Mucosa of rectum (tissue), 2 donors: ENCODE results near the gene TWIST2.

Experiments
- H3K27ac ChIP-seq, 2 donors: one replicate each; pipeline ENCODE4 v1.7.0; 2013; ENCODE audit warnings: inconsistent platforms in 2 of 2, low read depth in 2 of 2, low read length in 2 of 2
- H3K27me3 ChIP-seq, 2 donors: one replicate each; pipeline ENCODE4 v1.7.0; 2013; ENCODE audit warnings: low read length in 2 of 2; ENCODE audit not compliant: control insufficient read depth in 2 of 2, insufficient read depth in 2 of 2
- H3K36me3 ChIP-seq, 2 donors: one replicate each; pipeline ENCODE4 v1.7.0; 2013; ENCODE audit warnings: low read length in 2 of 2; ENCODE audit not compliant: control insufficient read depth in 2 of 2, insufficient read depth in 2 of 2
- H3K4me1 ChIP-seq, 2 donors: one replicate each; pipeline ENCODE4 v1.7.0; 2013; ENCODE audit warnings: low read length in 2 of 2, mild to moderate bottlenecking in 1 of 2; ENCODE audit not compliant: control insufficient read depth in 2 of 2, insufficient read depth in 2 of 2
- H3K4me3 ChIP-seq, 2 donors: one replicate each; pipeline ENCODE4 v1.7.0; 2013; ENCODE audit warnings: low read length in 2 of 2
- H3K9ac ChIP-seq, 2 donors: one replicate each; pipeline ENCODE4 v1.7.0; 2013; ENCODE audit warnings: low read length in 2 of 2, low read depth in 1 of 2, mild to moderate bottlenecking in 1 of 2
- H3K9me3 ChIP-seq, 2 donors: one replicate each; pipeline ENCODE4 v1.7.0; 2013; ENCODE audit warnings: low read length in 2 of 2; ENCODE audit not compliant: control insufficient read depth in 2 of 2
- donor health status: healthy.
- donor health status: Normal muscosa, but diverticular disease.

The TWIST2 gene

DNA sequence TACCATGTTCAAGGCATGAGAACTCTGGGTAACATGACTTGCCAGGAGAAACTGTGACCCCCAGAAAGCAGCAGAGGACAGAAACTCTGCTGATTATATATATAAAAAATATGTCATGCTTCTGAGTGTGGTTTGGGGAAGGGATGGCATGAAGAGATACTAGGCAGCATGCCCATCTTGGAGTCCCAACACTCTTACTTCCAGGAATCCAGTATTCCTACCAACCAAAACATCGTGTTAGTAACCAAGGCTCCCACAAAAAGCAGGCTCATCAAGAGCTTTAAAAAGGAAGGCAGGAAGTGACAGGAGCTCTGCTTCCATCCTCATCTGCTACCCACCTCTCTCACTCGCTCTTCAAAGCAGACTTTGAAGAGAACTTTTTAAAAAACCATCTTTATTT is 31.6 kb upstream of the TWIST2 start:
- Histone ChIP-seq H3K27ac (no peak overlapping the region), H3K9me3 (no peaks in the 10 kb centered on the region), H3K27me3 (peaks cover 0 to 4% of the 10 kb centered on the region in 2 donors), H3K36me3 (no peaks in the 10 kb centered on the region), H3K4me1 (no peaks in the 10 kb centered on the region), H3K4me3 (no peak overlapping the region), H3K9ac (no peak overlapping the region)

DNA sequence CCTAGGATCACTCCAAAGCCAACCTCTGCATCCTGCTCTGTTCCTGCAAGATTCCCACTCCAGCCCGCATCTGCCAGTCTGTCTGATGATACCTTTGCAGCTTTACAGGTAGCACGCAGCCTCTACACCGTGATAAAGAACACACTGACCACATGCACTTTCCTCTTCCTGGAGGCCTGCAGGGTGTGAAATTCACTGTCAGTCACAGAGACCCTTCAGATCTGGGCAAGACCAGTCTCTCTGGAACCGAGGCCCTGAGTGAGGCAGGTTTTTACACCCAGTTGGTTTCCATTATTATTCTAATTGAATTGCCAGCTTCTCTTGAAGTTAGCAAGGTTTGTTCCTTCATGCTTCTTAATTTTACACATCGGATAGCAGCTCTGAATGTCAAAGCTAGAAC is 30.5 kb upstream of the TWIST2 start:
- Histone ChIP-seq H3K4me1 (no peaks in the 10 kb centered on the region), H3K27me3 (peaks cover 0 to 4% of the 10 kb centered on the region in 2 donors), H3K36me3 (no peaks in the 10 kb centered on the region), H3K9me3 (no peaks in the 10 kb centered on the region), H3K4me3 (no peak overlapping the region), H3K9ac (no peak overlapping the region), H3K27ac (no peak overlapping the region)

DNA sequence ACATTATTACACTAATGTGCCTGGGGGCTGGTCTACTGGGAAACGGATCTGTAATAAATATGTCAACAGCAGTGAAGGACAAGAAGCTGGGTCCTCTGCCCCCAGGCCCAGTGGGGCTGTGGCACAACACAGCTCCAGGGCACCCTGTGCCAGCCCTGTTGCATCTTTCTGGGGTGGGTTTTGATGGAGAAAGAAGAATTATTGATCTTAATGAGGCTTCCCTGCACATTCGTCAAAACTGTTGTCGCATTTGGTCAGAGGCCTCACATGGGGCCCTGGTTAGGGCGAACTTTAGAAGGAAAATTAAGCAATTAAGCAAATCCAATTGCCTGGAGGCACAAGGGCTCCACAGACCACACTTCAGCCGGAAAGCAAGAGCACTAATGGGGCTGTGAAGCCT is 30.0 kb upstream of the TWIST2 start:
- Histone ChIP-seq H3K27me3 (peaks cover 0 to 4% of the 10 kb centered on the region in 2 donors), H3K9ac (no peak overlapping the region), H3K4me1 (no peaks in the 10 kb centered on the region), H3K27ac (no peak overlapping the region), H3K9me3 (no peaks in the 10 kb centered on the region), H3K36me3 (no peaks in the 10 kb centered on the region), H3K4me3 (no peak overlapping the region)

DNA sequence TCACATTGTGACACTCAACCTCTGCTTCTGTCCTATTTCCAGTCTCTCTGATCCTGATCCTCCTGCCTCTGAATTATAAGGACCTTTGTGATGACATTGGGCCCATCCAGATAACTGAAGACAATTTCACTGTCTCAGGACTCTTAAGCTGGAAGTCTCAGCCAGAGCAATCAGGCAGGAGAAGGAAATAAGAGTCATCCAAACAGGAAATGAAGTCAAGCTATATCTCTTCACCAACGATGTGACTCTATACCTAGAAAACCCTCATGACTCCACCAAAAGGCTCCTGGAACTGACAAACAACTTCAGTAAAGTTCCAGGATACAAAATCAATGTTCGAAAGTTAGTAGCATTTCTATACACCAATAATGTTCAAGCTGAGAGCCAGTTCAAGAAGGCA is 29.3 kb upstream of the TWIST2 start:
- Histone ChIP-seq H3K27ac (no peak overlapping the region), H3K9me3 (no peaks in the 10 kb centered on the region), H3K9ac (no peak overlapping the region), H3K4me1 (no peaks in the 10 kb centered on the region), H3K27me3 (peaks cover 0 to 4% of the 10 kb centered on the region in 2 donors), H3K36me3 (no peaks in the 10 kb centered on the region), H3K4me3 (no peak overlapping the region)

DNA sequence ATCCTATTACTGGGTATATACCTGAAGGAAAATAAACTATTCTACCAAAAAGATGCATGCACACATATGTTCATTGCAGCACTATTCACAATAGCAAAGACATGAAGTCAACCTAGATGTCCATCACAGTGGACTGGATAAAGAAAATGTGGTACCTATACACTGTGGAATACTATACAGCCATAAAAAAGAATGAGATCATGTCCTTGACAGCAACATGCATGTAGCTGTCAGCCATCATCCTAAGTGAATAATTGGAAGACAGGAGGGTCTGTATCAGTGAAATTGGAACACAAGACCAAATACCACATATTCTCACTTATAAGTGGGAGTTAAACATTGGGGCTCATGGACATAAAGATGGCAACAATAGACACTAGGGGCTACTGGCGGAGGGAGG is 27.7 kb upstream of the TWIST2 start:
- H3K27me3 ChIP-seq, result no peaks in the 10 kb centered on the region
- H3K4me3 ChIP-seq, result no peak overlapping the region
- H3K9me3 ChIP-seq, result no peaks in the 10 kb centered on the region
- H3K36me3 ChIP-seq, result no peaks in the 10 kb centered on the region
- no peaks in the 10 kb centered on the region for H3K4me1 ChIP-seq
- no peak overlapping the region for H3K9ac ChIP-seq
- no peak overlapping the region for H3K27ac ChIP-seq

DNA sequence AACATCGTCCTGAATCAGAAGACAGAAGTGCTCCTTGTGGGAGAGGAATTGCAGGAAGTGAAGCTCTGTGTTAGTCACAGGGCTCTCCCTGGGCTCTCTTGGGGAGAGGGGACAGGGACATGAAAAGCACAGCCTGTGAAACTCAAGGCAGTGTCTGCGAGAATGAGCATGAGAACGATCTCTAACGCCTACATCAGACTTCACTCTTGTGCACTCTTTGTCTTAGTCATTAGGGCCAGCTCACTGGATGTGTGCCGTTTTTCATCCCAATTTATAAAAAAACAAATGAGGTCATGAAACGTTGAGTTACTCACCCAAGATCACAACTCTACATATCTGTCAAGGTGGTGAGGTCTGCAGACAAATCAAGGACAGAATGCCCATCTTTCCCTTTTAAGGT is 27.0 kb upstream of the TWIST2 start:
- no peaks in the 10 kb centered on the region for H3K9me3 ChIP-seq
- H3K9ac ChIP-seq, result no peak overlapping the region
- H3K27ac ChIP-seq, result no peak overlapping the region
- H3K4me3 ChIP-seq, result no peak overlapping the region
- H3K36me3 ChIP-seq, result no peaks in the 10 kb centered on the region
- H3K27me3 ChIP-seq, result no peaks in the 10 kb centered on the region
- H3K4me1 ChIP-seq, result no peaks in the 10 kb centered on the region

DNA sequence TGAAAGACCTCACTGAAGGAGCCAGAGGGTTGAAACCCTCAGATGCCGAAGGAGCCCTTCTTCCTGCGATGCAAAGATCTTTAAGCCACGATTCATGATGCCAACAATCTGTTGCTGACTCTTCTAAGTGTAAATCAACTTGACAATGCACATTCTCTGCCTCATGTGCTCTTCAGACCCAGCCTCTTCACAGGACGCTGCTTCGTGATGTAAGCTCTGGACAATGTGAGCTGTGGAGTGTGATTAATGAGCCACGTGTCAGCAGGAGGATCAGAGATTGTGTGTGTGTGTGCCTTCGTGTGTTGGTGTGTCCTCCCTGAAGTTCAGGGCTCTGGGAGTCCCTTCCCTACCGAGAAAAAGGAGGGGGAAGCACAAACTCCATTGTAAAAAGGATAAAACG is 26.5 kb upstream of the TWIST2 start:
- Histone ChIP-seq H3K36me3 (no peaks in the 10 kb centered on the region), H3K9ac (no peak overlapping the region), H3K4me3 (no peak overlapping the region), H3K4me1 (no peaks in the 10 kb centered on the region), H3K27ac (no peak overlapping the region), H3K27me3 (no peaks in the 10 kb centered on the region), H3K9me3 (no peaks in the 10 kb centered on the region)

DNA sequence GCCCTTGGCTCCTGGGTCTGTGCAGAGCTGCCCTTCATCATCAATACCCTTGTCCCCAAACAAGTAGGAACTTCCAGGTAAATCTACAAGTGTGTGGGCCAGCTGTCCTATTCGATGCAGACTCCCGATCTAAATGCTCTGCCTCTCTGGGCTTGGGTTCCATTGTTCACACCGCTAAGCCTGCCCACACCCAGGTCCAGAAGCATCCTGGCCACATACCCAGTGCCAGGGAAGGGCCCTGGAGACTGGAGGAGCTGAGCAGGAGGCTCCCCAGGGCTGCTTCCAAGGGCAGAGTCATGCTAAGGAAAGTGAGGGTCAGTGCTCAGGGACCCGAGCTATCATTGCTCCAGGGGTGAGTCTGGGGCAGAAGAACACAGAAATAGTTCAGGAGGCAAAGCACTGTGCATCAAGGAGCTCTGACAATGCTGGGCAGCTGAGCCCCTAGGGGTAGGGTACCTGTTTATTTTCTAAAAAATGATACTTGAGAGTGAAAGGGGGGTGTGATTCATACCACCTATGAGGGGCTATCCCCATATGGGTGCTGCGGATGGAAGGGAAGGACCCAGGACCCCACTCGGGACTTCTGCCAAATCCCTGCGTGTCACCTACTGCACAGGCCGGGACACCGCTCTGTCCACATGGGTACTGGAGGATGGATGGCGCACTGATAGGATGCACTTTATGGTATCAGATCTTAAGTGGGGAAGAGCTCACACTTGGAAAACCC is 25.8 kb upstream of the TWIST2 start:
- H3K9ac ChIP-seq, result no peak overlapping the region
- no peaks in the 10 kb centered on the region for H3K36me3 ChIP-seq
- no peaks in the 10 kb centered on the region for H3K27me3 ChIP-seq
- no peaks in the 10 kb centered on the region for H3K9me3 ChIP-seq
- no peaks in the 10 kb centered on the region for H3K4me1 ChIP-seq
- H3K4me3 ChIP-seq, result no peak overlapping the region
- no peak overlapping the region for H3K27ac ChIP-seq

DNA sequence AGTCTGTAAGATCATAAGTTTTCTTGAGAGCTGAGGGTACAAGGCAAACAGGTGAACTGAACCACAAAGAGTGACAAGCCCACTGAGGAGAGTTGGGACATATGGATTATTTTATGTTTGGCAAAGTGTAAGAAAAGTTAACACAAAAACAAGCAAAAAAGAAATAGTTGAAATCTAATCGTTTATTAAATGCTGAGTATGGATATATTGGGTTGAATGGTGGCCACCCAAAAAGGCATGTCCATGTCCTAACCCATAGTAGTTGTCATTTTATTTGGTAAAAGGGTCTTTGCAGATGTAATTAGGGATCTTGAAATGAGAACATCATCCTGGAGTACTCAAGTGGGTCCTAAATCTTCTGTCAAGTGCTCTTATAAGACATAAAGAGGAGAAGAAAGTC is 24.9 kb upstream of the TWIST2 start:
- Histone ChIP-seq H3K36me3 (no peaks in the 10 kb centered on the region), H3K4me1 (no peaks in the 10 kb centered on the region), H3K9ac (no peak overlapping the region), H3K4me3 (no peak overlapping the region), H3K9me3 (no peaks in the 10 kb centered on the region), H3K27me3 (no peaks in the 10 kb centered on the region), H3K27ac (no peak overlapping the region)

DNA sequence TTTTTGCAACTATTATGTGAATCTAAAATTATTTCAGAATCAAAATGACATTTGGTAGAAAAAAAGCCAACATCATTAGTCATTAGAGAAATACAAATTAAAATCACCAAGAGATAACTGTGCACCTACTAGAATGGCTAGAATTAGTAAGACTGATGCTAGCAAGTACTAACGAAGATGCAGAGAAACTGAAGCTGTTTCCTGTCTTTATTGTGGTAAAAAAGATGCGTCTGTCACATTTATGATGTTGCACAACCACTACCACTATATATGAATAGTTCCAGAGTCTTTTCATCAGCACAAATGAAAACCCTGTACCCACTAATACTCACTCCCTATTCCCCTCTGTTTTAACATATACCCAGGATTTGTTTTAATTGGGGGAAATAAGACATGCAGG is 16.7 kb upstream of the TWIST2 start:
- Histone ChIP-seq H3K27me3 (peaks cover 0 to 3% of the 10 kb centered on the region in 2 donors), H3K4me1 (no peaks in the 10 kb centered on the region), H3K4me3 (no peak overlapping the region), H3K27ac (no peak overlapping the region), H3K9me3 (no peaks in the 10 kb centered on the region), H3K36me3 (no peaks in the 10 kb centered on the region), H3K9ac (no peak overlapping the region)

DNA sequence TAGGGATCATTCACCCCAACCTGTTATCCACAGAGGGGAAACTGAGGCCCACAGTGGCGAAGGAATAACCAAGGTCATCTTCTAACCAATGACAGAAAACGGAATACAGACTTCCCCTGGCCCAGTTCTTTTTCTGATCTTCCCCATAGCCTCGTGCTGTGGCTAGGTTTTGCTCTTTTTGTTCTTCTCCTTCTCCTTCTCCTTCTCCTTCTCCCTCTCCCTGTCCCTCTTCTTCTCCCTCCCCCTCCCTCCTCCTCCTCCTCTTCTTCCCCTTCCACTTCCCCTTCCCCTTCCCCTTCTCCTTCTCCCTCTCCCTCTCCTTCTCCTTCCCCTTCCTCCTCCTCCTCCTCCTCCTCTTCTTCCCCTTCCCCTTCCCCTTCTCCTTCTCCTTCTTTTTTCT is 12.9 kb upstream of the TWIST2 start:
- H3K27me3 ChIP-seq, result peaks cover 0 to 3% of the 10 kb centered on the region in 2 donors
- H3K9ac ChIP-seq, result no peak overlapping the region
- no peaks in the 10 kb centered on the region for H3K4me1 ChIP-seq
- no peaks in the 10 kb centered on the region for H3K9me3 ChIP-seq
- H3K4me3 ChIP-seq, result no peak overlapping the region
- no peaks in the 10 kb centered on the region for H3K36me3 ChIP-seq
- H3K27ac ChIP-seq, result no peak overlapping the region
